Sigmoid colon (tissue), 7 donors: ENCODE results near the gene GTF2H3. TPM values are rescaled to one million over a fixed set of nuclear protein-coding genes. Genes with fewer than 3 reads are reported as not detected.

Experiments used
- DNase-seq: peaks from one replicate; pipeline ENCODE4 v3.0.0-alpha.2; 2019
- H3K27ac ChIP-seq, 4 donors: fragments of 200-600 bp; sonication (generic); one replicate each; pipeline ENCODE4 v1.5.1; 2016 to 2019; ENCODE audit warnings: mild to moderate bottlenecking in 1 of 4
- H3K27me3 ChIP-seq, 3 donors: fragments of 200-600 bp; sonication (generic); one replicate each; pipeline ENCODE4 v1.5.1; 2019; ENCODE audit warnings: mild to moderate bottlenecking in 1 of 3
- H3K36me3 ChIP-seq, 4 donors: fragments of 200-600 bp; sonication (generic); one replicate each; pipeline ENCODE4 v1.5.1; 2016 to 2019
- H3K4me1 ChIP-seq, 4 donors: fragments of 200-600 bp; sonication (generic); one replicate each; pipeline ENCODE4 v1.5.1; 2017 to 2019
- H3K4me3 ChIP-seq, 4 donors: fragments of 200-600 bp; sonication (generic); one replicate each; pipeline ENCODE4 v1.5.1; 2017 to 2019; ENCODE audit warnings: mild to moderate bottlenecking in 2 of 4, moderate library complexity in 1 of 4
- H3K9me3 ChIP-seq, 4 donors: fragments of 200-600 bp in 3 of 4; sonication (generic) in 3 of 4; one replicate each; pipeline versions ENCODE4 v1.5.1 to v1.6.1; 2013 to 2019
- EP300 ChIP-seq, 4 donors: sonication (generic); formaldehyde crosslinking; IDR thresholded peaks; one replicate each; pipeline ENCODE4 v1.6.1; 2017; ENCODE audit warnings: antibody characterized with exemption in 4 of 4
- POLR2A ChIP-seq, 2 donors: fragments of 450-650 bp; IDR thresholded peaks; one replicate each; pipeline ENCODE4 v1.6.1; 2016; ENCODE audit warnings: antibody characterized with exemption in 2 of 2, mild to moderate bottlenecking in 2 of 2, moderate library complexity in 2 of 2
- POLR2AphosphoS5 ChIP-seq, 4 donors: sonication (generic); formaldehyde crosslinking; IDR thresholded peaks; one replicate each; pipeline ENCODE4 v1.6.1; 2017; ENCODE audit warnings: antibody characterized with exemption in 4 of 4
- WGBS, 2 donors: extraction: QIAGEN DNeasy Blood & Tissue Kit; methylation state at CpG; one replicate each; pipeline ENCODE4 v1.1.7; 2013; 5-methylcytosine and 5-hydroxymethylcytosine counted together
- intact Hi-C: fragments of 100-400 bp; cut with DNase I; formaldehyde crosslinking; loops from one replicate; pipeline ENCODE4 v1.15.1; 2023
- polyA plus RNA-seq, 3 donors: library from polyadenylated mRNA; stranded (reverse); fragments of 200-250 nt; gene quantifications; one replicate each; pipeline ENCODE4 v1.2.3, GENCODE V29; 2013
- total RNA-seq, 4 donors: library from RNA; depleted of rRNA; stranded (reverse); fragments of >200 nt; gene quantifications; one replicate each; pipeline ENCODE4 v1.1.0, GENCODE V29; 2016
- TF ChIP-seq, protein P1 (sequence below), 4 experiments: fragments of 450-650 bp in 3 of 4; fragments of 200-600 bp in 1 of 4; IDR thresholded peaks; one replicate each; pipeline ENCODE4 v1.5.1; 2016 to 2019; ENCODE audit warnings: antibody characterized with exemption in 4 of 4, mild to moderate bottlenecking in 3 of 4, moderate library complexity in 2 of 4
- donor health status: healthy with polysubstance abuse.
- donor health status: Bipolar disorder and iron deficiency.
- donor health status: healthy.

GTF2H3 gene
- total and polyA plus RNA-seq, 7 donors: 9.2 to 20.8 (median 16.4) TPM

DNA sequence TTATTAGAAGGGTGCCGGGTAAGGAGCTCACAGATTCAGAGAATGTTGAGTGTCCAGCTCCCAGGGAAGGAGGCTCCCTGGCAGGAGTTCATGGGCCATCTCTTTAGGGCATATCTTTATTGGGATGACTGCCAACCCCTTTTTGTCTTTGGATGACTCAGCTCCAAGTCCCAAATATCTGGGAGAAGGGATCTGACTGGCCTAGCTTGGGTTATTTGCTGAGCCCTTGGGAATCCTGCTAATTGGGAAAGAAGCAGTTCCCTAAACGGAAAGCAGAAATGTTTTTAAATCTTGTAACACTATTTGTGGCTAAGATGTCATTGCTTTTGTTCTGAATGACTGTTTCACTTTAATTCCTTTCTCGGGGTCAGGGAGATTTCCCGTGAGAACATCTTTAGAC lies 19.1 kb upstream of the GTF2H3 start:
- Histone ChIP-seq H3K4me1 (peaks cover 0 to 3% (median 0%) of the 10 kb centered on the region in 4 donors), H3K36me3 (peaks cover 40 to 98% (median 58%) of the 10 kb centered on the region in 4 donors), H3K27ac (peak overlapping the region in 1 of 4 donors; percentile 1), H3K9me3 (no peaks in the 10 kb centered on the region), H3K4me3 (no peak overlapping the region), H3K27me3 (no peaks in the 10 kb centered on the region)
- DNase-seq: no peak
- TF ChIP-seq POLR2A (IDR thresholded peaks at IDR 0.05) (no peak), EP300 (IDR thresholded peaks at IDR 0.05) (no peak), POLR2AphosphoS5 (IDR thresholded peaks at IDR 0.05) (no peak)
- TF ChIP-seq, protein P1, sequence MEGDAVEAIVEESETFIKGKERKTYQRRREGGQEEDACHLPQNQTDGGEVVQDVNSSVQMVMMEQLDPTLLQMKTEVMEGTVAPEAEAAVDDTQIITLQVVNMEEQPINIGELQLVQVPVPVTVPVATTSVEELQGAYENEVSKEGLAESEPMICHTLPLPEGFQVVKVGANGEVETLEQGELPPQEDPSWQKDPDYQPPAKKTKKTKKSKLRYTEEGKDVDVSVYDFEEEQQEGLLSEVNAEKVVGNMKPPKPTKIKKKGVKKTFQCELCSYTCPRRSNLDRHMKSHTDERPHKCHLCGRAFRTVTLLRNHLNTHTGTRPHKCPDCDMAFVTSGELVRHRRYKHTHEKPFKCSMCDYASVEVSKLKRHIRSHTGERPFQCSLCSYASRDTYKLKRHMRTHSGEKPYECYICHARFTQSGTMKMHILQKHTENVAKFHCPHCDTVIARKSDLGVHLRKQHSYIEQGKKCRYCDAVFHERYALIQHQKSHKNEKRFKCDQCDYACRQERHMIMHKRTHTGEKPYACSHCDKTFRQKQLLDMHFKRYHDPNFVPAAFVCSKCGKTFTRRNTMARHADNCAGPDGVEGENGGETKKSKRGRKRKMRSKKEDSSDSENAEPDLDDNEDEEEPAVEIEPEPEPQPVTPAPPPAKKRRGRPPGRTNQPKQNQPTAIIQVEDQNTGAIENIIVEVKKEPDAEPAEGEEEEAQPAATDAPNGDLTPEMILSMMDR (IDR thresholded peaks at IDR 0.05): no peak
- intact Hi-C loops: no loop called here
- WGBS, 2 donors: 78 to 89% methylated on average over 4 of the region's 4 CpGs

GRCh38 chr12:123617144-123617543 lies 16.5 kb upstream of the GTF2H3 start:
- H3K4me1 ChIP-seq: peaks cover 0 to 3% (median 0%) of the 10 kb centered on the region in 4 donors
- no peaks in the 10 kb centered on the region for H3K9me3 ChIP-seq
- DNase-seq: no peak
- no peak overlapping the region for H3K4me3 ChIP-seq
- H3K36me3 ChIP-seq: peaks cover 33 to 98% (median 55%) of the 10 kb centered on the region in 4 donors
- intact Hi-C loops: no loop called here
- H3K27ac ChIP-seq: no peak overlapping the region
- H3K27me3 ChIP-seq: no peaks in the 10 kb centered on the region
- TF ChIP-seq EP300 (IDR thresholded peaks at IDR 0.05): no peak
- no peak for TF ChIP-seq POLR2A (IDR thresholded peaks at IDR 0.05)
- TF ChIP-seq POLR2AphosphoS5 (IDR thresholded peaks at IDR 0.05): no peak
- TF ChIP-seq, protein P1 (IDR thresholded peaks at IDR 0.05): no peak
- WGBS, 2 donors: 92 to 97% methylated on average over 3 of the region's 3 CpGs

- Histone ChIP-seq H3K36me3 (peaks cover 34 to 98% (median 58%) of the 10 kb centered on the region in 4 donors), H3K4me3 (no peak overlapping the region), H3K27me3 (no peaks in the 10 kb centered on the region), H3K4me1 (peaks cover 0 to 3% (median 0%) of the 10 kb centered on the region in 4 donors), H3K9me3 (no peaks in the 10 kb centered on the region), H3K27ac (no peak overlapping the region)
- DNase-seq: no peak
- intact Hi-C loops: no loop called here
- WGBS, 2 donors: 92% methylated on average over 13 of the region's 13 CpGs
- TF ChIP-seq EP300 (IDR thresholded peaks at IDR 0.05) (no peak), POLR2A (IDR thresholded peaks at IDR 0.05) (no peak), POLR2AphosphoS5 (IDR thresholded peaks at IDR 0.05) (no peak)
- TF ChIP-seq, protein P1 (IDR thresholded peaks at IDR 0.05): no peak
These were observed 16.0 kb upstream of the GTF2H3 start for GRCh38 chr12:123617580-123617979.

- Histone ChIP-seq H3K4me1 (peaks cover 0 to 3% (median 0%) of the 10 kb centered on the region in 4 donors), H3K9me3 (no peaks in the 10 kb centered on the region), H3K36me3 (peaks cover 32 to 98% (median 71%) of the 10 kb centered on the region in 4 donors), H3K27me3 (no peaks in the 10 kb centered on the region), H3K27ac (no peak overlapping the region), H3K4me3 (no peak overlapping the region)
- WGBS, 2 donors: 73 to 86% methylated on average over 8 of the region's 8 CpGs
- DNase-seq: no peak
- intact Hi-C loops: no loop called here
- TF ChIP-seq POLR2A (IDR thresholded peaks at IDR 0.05): no peak
- TF ChIP-seq, protein P1 (IDR thresholded peaks at IDR 0.05): no peak
- TF ChIP-seq POLR2AphosphoS5 (IDR thresholded peaks at IDR 0.05): no peak
- TF ChIP-seq EP300 (IDR thresholded peaks at IDR 0.05): no peak
These were observed 12.5 kb upstream of the GTF2H3 start for GRCh38 chr12:123621101-123621500.
